ENCODE data around the gene GPX1.
"Not testable (repeated sequence)": the region's sequence is repeated elsewhere in the genome, so short reads cannot be mapped to it uniquely, and the experiment has no call there.

GPX1 gene

DNA sequence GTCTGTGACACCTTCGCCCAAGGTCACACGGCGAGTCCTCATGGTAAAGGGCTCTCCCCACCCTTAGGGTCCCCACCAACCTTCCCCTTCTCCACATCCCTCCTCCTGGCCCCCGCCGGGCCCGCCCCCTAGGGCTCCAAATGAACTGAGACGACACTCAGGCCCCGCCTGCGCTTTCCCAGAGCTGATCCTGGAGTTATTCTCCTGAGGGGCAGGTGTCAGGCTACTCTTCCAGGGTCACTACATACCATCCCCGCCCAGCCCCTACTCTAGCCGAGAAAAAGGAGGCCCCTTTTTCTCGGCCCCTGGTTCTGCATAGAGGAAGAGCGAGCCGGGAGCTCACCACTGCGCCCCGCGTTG lies 18.6 kb downstream of the GPX1 start:
- TF ChIP-seq, protein P1, sequence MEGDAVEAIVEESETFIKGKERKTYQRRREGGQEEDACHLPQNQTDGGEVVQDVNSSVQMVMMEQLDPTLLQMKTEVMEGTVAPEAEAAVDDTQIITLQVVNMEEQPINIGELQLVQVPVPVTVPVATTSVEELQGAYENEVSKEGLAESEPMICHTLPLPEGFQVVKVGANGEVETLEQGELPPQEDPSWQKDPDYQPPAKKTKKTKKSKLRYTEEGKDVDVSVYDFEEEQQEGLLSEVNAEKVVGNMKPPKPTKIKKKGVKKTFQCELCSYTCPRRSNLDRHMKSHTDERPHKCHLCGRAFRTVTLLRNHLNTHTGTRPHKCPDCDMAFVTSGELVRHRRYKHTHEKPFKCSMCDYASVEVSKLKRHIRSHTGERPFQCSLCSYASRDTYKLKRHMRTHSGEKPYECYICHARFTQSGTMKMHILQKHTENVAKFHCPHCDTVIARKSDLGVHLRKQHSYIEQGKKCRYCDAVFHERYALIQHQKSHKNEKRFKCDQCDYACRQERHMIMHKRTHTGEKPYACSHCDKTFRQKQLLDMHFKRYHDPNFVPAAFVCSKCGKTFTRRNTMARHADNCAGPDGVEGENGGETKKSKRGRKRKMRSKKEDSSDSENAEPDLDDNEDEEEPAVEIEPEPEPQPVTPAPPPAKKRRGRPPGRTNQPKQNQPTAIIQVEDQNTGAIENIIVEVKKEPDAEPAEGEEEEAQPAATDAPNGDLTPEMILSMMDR (IDR thresholded peaks at IDR 0.05; ENCODE audit: control extremely low read depth, extremely low read depth, low read depth, missing control alignments): no peak
- ChIA-PET CTCF (interaction anchor here (0.9 to 3.0 kb wide), 31 partner anchors 8 to 245 kb away, joined by 3 to 37 read pairs (median 6); partner anchors contain the start of genes KLHDC8B, QRICH1, RHOA and TCTA), POLR2A (interaction anchor here (0.5 to 2.7 kb wide), 13 partner anchors 9 to 1425 kb away, joined by 3 to 26 read pairs (median 5); partner anchors contain the start of genes GPX1, NDUFAF3, RHOA and TCTA)
- DNase-seq (ENCODE audit: extremely low spot score): no peak

DNA sequence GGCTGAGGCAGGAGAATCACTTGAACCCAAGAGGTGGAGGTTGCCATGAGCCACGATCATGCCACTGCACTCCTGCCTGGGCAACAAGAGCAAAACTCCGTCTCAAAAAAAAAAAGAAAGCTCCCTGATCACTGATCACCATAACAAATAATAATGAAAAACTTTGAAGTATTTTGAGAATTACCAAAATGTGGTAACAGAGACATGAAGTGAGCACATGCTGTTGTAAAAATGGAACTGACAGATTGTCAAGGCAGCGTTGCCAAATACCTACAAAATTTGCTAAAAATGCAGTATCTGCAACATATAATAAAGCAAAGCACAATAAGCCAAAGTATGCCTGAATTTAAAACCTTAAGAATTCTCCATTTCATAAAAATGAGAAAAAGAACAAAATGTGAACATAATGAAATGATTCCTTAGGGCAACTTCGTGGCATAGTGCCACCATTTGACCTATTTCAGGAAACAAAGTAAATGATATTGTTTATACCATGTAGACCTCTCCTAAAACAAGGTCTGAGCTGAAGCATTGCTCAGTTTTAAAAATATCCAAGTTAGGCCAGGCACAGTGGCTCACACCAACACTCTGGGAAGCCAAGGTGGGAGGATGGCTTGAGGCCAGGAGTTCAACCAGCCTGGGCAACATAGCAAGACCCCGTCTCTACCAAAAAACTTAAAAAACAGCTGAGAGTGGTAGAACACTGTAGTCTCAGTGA lies 24.1 kb downstream of the GPX1 start:
- TF ChIP-seq, protein P1 (IDR thresholded peaks at IDR 0.05; ENCODE audit: control extremely low read depth, extremely low read depth, low read depth, missing control alignments): no peak
- ChIA-PET POLR2A (no interaction called here), CTCF (interaction anchor here (1.3 to 2.0 kb wide), 3 partner anchors 11 to 115 kb away, joined by 4 to 7 read pairs (median 6); no protein-coding TSS in a partner anchor)
- DNase-seq (ENCODE audit: extremely low spot score): no peak

GRCh38 chr3:49333091-49333490 lies 25.1 kb downstream of the GPX1 start:
- DNase-seq (ENCODE audit: extremely low spot score): no peak
- ChIA-PET CTCF (no interaction called here), POLR2A (no interaction called here)
- TF ChIP-seq, protein P1 (IDR thresholded peaks at IDR 0.05; ENCODE audit: control extremely low read depth, extremely low read depth, low read depth, missing control alignments): no peak

DNA sequence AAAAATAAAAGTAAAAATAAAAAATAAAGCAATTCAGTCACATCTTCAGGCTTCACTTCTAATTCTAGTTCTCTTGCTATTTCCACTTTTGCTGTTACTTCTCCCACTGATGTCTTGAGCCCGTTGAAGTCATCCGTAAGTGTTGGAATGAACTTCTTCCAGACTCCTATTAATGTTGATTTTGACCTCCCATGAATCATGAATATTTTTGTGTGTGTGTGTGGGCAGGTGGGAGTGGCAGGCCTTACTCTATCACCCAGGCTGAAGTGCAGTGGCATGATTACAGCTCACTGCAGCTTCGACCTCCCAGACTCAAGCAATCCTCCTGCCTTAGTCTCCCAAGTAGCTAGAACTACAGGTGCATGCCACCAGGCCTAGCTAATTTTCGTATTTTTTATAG lies 29.0 kb downstream of the GPX1 start:
- ChIA-PET CTCF (interaction anchor here (2.7 kb wide), 1 partner anchor 10 kb away, joined by 11 read pairs; the partner anchor contains the start of gene USP4), POLR2A (no interaction called here)
- no peak for DNase-seq (ENCODE audit: extremely low spot score)
- TF ChIP-seq, protein P1 (IDR thresholded peaks at IDR 0.05; ENCODE audit: control extremely low read depth, extremely low read depth, low read depth, missing control alignments): no peak

DNA sequence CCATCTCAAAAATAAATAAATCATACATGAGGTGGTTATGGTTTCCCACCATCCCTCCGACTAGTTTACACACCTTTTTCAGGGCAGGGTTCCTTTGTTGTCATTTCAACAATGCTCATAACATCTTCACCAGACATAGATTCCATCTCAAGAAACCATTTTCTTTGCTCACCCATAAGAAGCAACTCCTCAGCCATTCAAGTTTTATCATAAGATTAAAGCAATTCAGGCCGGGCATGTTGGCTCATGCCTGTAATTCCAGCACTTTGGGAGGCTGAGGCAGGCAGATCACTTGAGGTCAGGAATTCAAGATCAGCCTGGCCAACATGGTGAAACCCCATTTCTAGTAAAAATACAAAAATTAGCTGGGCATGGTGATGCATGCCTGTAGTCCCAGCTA lies 29.8 kb downstream of the GPX1 start:
- CTCF ChIA-PET: interaction anchor here (2.7 kb wide), 1 partner anchor 11 kb away, joined by 11 read pairs; the partner anchor contains the start of gene USP4
- POLR2A ChIA-PET; DNase-seq (ENCODE audit: extremely low spot score): not testable (repeated sequence)

DNA sequence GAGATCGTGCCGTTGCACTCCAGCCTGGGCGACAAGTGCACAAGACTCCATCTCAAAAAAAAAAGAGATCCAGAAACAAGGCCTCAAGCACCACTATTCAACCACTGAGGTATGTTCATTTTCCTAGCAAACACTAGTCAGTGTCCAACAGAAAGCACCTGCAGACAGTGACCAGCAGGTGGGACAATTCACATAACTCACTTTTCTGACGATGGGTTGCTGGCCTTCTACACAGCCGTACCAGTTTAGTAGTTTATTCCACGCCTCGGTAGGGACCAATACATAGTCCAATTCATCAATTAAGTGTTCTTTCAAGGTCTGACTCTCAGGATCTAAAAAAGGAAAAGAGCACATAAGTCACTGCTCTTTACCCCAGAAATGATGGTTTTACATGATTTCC lies 30.7 kb downstream of the GPX1 start:
- no peak for DNase-seq (ENCODE audit: extremely low spot score)
- CTCF ChIA-PET: interaction anchor here (0.9 to 3.1 kb wide), 3 partner anchors 12 to 26 kb away, joined by 3 to 12 read pairs (median 3); partner anchors contain the start of gene USP4
- POLR2A ChIA-PET: no interaction called here
- TF ChIP-seq, protein P1 (IDR thresholded peaks at IDR 0.05; ENCODE audit: control extremely low read depth, extremely low read depth, low read depth, missing control alignments): peak; percentile 9

- CTCF ChIA-PET: interaction anchor here (0.8 to 3.1 kb wide), 7 partner anchors 8 to 215 kb away, joined by 3 to 12 read pairs (median 3); partner anchors contain the start of gene USP4
- no peak for DNase-seq (ENCODE audit: extremely low spot score)
- TF ChIP-seq, protein P1 (IDR thresholded peaks at IDR 0.05; ENCODE audit: control extremely low read depth, extremely low read depth, low read depth, missing control alignments): no peak
- POLR2A ChIA-PET: no interaction called here
Measured at GRCh38 chr3:49324768-49325167, 33.4 kb downstream of the GPX1 start.
